GOT3 (cell line): ENCODE data around the gene TMEM52.
"Not testable (repeated sequence)": the region's sequence is repeated elsewhere in the genome, so short reads cannot be mapped to it uniquely, and the experiment has no call there.

Experiments
- DNase-seq: peaks from one replicate; lab custom pipeline; 2025; ENCODE audit warnings: mixed read lengths; lab: John Stamatoyannopoulos, UW

TMEM52 gene

DNA sequence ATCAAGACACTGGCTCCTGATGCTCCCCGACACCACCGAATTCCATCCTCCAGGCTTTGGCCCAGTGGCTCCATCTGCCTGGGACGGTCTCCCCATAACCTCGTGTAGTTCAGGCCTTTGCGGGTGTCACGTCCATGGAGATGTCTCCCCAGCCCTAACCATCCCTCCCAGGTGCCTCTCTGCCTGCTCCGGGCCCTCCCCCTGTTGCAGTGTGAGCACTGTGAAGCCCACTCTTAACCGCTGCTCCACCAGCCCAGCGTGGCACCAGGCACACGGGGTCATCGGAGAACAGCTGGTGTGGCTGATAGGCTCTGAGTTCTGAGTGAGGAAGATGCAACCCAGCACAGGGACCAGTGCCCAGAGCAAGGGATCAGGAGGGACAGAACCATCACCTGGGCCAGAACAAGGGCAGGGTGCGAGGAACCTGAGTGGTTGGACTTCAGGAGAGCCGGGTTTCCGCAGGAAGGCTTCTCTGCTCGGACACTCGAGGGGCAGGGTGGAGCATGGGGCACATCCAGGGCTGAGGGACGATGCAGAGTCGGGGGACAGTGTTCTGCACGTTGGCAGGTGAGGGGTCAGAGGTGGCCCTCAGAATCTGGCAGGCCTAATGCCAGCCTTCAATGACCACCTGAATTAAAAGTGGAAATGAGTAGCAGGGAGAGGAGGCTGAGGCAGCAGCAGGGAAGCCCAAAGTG lies 25.6 kb downstream of the TMEM52 start:
- DNase-seq, result no peak

DNA sequence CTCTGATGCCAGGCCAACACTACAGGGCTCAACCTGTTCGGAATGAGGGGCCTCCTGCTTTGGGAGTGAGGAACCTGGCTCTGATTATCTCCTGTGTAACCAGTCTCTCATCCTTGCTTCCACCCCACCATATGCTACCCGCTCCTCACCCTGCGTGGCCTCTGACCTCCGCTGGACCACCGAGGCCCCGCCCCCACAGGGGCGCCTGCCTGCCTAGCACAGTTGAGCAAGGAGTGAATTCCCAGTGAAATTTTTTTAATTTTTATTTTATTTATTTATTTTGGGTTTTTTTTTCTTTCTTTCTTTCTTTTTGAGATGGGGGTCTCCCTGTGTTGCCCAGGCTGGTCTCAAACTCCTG lies 26.3 kb downstream of the TMEM52 start:
- no peak for DNase-seq

DNA sequence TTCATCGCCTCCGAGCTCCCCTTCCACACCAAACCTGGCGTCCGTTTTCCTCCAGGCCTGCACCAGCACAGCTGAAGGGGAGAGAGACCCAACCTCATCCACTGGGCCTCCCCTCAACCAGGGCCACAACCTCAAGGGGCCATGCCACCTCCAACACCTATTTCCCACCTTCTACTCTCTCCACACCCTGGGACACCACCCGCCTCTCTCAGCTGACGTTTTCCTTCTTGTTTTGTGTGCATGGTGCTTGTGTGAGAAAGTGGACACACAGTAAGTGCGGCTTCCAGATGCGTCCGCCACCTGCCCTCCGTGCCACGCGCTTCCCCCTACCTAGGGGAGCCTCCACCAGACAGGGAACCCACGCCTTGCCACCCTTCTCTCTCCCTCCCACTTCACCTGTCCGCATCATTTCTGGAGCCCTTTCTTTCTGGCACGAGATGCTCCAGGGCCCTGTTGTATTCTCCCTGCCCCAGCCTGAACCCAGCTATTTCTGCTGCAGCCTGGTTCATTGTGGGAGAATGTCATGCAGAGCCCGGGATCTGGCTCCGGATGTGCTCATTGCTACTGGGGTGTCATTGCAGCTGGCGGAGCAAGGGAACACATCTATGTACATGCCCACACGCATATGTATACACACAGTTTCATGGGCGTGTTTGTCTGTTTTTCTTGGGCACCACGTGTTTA lies 26.9 kb downstream of the TMEM52 start:
- no peak for DNase-seq

DNA sequence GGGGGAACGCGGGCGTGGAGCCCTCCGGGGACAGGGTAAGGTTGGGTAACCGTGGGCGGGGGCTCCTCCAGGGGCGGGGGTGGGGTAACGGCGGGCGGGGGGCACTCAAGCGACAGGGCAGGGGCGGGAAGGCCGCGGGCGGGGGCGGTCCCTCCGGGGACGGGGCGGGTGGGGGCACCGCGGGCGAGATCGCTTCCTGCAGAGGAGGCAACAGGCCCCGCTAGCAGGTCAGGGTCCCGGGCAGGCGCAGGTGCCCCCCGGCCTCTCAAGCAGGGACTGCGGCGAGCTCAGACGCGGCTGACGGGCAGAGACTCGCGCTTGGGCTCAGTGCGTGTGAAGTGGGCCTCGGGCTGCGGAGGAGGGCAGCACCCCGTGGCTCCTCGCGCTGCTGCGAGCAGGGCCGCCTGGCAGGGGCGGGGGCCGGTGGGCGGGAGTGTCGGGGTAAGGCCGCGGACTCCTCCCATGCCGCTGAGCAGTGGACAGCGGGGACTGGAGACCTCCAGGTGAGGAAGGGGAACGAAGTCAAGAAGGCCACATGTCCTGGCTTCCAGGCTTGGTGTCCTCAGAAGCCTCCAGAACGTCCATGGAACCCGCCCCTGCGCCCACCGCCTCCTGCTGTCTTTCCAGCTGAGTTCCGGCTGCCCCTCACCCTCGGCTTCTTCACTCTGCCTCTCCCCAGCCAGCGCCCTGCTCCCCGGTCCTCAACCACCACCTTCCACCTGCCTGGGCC lies 27.6 kb downstream of the TMEM52 start:
- DNase-seq, result no peak

DNA sequence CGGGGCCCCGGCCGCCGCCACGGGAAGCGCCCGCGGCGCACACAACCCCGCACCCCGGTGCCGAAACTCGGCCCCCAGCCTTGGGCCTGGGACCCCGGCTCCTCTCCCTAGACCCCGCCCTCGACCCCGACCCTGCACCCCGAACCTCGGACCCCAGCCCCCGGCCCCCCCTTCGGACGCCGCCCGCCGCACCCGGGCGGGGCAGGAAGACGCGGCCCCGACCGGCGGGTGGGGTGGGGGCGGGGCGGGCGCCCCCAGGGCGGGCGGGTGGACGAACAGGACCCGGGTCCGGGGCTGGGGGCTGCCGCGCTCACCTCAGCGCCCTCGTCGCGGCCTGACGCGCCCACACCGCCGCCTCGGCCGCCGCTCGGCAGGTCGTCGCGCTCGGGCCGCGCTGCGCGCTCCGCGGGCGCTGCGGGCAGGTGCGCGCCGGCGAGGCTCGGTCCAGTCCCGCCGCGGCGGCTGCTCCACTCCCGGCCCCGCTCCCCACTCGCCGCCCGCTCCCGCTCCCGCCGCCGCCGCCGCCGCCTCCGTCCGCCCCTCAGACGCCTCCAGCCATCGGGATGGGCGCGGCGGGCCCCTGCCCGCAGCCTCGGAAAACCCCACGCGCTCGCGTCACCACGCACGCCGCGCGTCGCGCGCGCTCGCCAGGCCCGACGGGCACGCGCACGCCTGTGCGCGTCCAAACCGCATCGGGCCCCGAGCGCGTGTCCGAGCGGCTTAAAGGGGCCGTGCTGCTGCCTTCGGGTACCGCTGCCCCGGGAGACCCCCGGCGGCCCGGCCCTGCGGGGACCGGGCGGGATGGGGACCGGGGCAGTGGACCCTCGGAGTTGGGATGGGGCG lies 28.4 kb downstream of the TMEM52 start, which contains the start of gene GNB1:
GNB1 (minus strand) TSS at position 582 of the 843 bp plus-strand sequence. CDS start 65,634 bp downstream, outside the sequence.
- peak; percentile 68 for DNase-seq

DNA sequence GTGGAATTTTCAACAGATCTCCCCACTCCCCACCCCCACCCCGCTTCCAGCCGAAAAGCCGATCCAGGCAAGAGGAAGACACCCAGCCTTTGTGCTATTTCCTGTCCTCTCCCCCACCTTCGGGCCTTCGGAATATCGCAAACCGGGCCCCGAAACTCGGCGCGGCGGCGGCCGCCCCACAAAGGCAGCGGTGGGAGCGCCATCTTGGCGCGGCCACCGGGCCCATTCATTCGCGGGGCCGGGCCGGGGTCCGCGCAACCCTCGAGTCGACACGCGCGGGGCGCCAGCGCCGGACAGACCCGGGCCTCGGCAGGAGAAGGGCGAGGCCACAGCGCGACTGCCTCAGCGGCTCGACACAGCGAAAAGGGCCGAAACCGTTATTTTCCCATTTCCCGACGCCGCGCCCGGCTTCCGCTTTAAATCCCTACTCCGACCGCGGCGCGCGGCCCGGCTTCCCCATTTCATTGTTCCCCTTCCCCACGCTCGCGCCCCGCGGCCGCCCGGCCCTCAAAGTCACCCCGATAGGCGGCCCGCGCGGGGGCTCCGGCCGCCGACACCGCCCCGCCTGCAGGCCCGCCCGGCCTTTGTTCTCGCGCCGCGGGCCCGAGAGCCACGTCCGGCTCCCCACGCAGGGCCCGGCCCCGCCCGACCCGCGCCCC lies 29.1 kb downstream of the TMEM52 start:
- no peak for DNase-seq

DNA sequence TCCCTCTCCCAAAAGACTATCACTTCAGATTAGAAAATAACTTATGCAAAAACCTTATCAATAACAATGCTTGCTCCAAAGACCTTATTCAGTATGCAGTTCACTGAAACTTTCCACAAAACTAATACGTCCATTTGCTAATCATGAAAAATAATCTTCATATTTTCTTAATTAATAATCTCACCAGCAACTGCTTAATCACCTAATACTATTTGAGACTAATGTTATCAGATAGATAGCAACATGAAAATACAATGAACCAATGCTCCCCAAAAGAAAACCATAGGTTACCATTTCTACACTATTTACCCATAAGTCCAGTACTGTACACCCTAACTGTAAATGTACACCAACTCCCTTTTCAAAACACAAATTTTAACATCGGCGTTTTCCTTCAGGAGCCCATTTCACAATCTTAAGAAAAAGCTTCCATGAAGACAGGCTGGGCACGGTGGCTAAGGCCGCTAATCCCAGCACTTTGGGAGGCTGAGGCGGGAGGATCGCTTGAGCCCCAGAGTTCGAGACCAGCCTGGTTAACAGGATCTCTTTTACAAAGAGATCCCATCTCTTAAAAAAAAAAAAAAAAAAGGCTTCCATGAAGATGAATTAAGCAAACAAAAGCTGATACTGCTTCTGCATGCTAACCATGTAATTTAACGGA lies 29.9 kb downstream of the TMEM52 start:
- no peak for DNase-seq

DNA sequence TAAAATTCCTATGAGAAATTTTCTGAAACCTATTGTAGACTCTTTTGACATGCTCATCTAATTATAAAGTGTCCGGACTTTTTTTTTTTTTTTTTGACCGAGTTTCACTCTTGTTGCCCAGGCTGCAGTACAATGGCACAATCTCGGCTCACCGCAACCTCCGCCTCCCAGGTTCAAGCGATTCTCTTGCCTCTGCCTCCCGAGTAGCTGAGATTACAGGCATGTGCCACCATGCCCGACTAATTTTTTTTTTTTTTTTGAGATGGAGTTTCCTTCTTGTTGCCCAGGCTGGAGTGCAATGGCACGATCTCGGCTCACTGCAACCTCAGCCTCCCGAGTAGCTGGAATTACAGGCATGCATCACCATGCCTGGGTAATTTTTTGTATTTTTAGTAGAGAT lies 35.2 kb downstream of the TMEM52 start:
- DNase-seq, result not testable (repeated sequence)

DNA sequence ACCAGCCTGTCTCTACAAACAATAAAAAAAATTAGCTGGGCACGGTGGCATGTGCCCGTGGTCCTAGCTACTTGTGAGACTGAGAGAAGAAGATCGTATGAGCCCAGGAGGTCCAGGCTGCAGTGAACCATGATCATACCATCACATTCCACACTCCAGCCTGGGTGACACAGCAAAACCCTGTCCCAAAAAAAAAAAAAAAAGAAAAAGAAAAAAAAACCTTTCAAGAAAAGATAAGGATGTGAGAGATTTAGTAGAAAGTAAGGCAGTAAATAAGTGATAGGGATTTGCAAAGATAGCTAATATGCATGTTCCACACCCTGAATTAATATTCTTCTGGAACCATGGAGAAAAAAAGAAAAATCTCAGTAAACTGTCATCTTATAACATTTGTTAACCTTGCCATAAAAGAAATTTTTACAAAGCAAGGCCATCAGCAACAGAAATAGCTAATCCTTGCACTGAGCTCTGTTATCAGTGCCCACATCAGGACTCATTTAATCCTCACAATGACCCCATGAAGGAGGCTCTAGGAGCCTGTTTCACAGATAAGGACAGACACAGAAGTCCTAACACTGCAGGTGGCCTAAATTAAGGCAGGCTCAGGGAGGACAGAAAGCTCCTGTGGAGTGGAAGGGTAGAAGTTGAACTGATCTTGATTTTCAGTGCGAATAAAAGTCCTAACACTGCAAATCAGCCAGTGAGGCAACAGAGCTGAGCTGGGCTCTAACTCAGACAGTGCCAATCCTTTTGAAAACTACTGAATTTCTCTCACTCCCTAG lies 35.8 kb downstream of the TMEM52 start:
- no peak for DNase-seq

DNA sequence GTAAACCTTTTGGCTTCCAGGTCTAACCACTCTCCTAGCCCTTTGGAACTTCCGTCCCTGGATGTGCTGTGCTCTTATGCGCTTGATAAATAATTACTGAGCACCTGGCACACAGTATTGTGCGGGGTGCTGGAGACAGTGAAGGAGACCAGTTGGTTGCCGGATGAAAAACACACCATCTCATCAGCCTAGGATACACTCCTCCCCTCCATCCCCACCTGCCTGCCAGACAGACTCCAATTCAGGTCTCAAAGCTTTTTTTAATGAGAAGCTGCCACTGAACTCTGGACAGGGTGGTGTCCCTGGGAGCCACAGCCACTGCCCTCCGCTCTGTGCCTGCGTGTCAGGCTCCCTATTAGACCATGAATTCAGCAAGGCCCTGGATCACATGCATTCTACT lies 37.4 kb downstream of the TMEM52 start:
- DNase-seq, result no peak

DNA sequence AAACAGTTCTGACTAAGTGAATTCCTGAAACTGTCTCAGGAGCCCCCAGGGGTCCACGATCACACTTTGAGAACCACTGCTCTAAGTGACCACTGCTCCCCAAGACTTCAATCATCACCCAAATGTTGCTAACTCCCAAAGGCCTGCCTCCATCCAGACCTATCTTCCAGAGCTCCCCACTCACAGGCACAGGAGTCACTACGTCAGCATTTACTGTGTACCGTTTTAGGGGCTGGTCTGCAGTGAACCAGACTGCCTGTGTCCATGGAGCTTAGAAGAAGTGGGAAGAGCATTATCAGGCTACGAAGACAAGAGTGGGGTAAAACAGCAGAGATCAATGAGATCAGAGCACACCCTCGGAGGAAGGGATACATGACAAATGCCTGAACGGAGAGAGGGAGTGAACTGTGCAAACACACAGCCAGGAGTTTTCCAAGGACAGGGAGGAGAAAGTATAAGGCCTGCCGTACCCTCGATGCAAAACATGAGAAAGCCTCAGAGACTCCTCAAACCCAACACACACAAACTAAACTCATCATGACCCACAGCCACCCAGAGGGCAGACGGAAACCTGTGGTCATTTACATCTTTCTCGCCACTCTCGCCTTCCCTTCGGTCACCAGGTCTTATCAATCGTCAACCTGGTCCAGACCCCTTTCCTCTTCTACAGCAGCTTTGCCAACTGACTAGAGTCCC lies 38.3 kb downstream of the TMEM52 start:
- DNase-seq, result no peak

DNA sequence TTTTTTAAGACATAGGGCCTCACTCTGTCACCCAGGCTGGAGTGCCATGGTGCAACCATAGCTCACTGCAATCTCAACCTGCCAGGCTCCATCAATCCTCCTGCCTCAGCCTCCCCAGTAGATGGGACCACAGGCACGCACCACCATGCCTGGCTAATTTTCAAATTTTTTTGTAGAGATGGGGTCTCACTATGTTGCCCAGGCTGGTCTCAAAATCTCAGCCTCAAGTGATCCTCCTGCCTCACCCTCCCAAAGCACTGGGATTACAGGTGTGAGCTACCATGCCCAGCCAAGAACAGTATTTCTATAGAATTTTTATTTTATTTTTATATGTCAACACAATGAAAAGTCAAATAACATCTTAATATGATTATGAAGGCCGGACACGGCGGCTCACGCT lies 39.1 kb downstream of the TMEM52 start:
- no peak for DNase-seq

DNA sequence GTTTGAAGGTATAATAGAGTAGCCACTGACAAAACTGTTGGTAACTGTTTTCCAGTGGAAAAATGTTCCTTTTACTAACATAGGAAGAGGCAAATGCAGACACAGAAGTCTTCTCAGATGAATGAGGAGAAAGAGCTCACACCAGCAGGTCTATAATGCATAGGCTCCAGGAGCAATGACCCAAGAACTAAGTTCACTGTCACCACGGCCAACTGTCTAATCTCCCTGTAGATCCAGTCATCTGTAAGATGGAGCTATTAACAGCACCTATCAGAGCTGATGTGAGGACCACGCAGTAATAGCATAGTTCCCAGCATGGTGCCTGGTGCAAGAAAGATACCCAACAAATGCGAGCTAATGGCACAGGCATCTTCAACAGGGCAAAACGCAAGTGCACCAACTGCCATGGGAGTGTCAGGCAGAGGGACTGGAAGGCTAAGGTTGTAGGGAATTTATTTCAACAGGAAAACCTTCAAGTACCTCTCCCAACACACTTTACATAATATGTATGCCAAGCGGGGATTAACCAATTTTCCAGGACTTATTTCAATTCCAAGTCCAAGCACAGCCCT lies 41.1 kb downstream of the TMEM52 start:
- DNase-seq, result no peak

DNA sequence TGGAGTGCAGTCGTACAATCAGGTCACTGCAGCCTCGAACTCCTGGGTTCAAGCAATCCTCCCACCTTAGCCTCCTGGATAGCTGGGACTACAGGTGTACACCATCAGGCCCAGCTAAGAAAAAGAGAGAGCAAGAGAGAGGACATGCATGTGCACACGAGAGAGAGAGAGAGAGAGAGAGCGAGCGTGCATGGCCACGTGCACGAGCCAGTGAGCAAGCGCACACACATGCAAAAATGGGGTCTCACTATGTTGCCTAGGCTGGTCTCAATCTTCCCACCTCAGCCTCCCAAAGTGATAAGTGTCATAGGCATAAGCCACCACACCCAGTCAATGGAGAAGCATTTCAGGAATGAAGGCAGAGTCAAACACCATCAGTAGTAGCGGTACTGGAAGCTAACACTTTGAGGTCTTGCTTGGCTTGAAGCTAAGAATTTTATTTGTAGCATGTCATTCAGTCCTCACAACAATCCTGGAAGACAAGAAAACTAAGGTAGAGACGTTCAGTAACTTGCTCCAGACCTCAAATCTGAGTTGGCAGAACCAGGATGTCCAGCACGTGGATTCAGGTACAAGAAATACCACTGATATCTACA lies 42.6 kb downstream of the TMEM52 start:
- DNase-seq, result no peak

DNA sequence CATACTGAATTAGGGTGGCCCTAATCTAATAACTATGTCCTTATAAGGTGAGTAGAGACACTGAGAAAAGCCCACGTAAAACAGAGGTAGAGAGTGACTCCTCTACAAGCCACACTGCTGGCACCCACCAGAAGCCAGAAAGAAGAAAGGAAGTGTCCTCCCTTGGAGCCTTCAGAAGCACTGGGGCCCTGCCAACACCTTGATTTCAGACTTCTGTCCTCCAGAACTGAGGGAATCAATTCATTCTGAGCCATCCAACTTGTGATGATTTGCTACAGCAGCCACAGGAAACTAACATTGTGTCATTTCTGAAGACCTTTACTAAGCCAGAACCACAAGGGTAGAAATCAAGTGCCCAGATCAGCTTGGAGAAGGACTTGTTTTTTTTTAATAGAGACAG lies 43.1 kb downstream of the TMEM52 start:
- DNase-seq, result no peak

DNA sequence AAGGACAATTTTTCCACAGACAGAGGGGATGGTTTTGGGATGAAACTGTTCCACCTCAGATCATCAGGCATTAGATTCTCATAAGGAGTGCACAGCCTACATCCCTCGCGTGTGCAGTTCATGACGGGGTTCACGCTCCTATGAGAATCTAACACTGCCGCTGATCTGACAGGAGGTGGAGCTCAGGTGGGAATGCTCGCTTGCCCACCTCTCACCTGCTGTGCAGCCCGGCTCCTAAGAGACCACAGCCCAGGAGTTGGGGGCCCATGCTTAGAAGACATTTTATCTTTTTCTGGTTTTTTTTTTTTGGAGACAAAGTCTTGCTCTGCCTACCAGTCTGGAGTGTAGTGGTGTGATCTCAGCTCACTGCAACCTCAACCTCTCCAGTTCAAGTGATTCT lies 44.2 kb downstream of the TMEM52 start:
- DNase-seq, result no peak

DNA sequence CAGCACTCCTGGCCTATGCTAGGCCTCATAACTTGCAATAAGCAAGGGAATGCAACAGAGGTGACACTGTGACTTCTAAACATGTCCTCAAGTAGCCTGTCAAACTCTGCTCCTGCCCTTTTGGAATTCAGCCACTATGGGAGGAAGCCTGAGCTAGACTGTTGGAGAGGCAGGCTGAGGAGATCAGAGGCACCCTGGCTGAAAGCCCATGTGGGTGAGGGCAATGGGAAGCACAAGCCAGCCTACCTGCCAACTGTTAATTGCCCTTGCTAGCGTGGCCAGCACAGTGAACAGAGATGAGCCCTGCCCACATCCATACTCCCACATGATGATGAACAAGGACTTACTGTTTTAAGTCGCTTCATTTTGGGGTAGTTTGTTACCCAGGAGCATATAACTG lies 45.9 kb downstream of the TMEM52 start:
- no peak for DNase-seq

DNA sequence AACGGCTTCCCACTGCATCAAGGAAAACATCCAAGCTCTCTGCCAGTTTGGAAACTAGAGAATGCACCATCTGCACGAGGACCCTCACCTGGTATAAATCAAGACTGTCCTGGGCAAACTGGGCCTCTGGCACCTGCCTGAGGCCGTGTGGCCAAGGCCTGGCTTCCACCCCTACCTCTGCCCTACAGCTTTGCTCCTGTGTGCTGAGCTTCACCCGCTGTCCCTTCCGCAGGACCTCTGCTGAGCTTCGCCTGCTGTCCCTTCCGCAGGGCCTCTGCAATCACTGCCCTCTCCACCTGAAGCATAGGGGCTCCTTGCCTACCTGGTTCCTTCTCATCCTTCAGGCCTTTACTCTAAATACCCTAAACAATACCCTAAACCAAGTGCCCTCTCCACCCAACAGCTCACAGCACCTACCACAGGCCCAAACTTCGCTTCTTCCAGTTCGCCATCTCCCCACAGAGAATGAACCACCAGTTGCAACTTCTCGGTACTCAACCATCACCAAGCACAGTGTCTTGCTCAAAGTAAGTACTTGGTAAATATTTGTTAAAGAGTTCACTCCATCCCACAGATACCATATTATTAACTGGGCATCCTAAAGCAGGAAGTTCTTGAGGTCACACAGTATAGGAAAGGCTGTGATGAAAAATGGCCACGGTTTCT lies 46.6 kb downstream of the TMEM52 start:
- DNase-seq, result no peak
